Thoracic aorta (tissue), 2 donors: ENCODE results near the gene GRIK4. TPM values are rescaled to one million over a fixed set of nuclear protein-coding genes. Genes with fewer than 3 reads are reported as not detected.

Source experiments
- ATAC-seq: fragments of 150-250 bp; one replicate; pipeline ENCODE4 v1.8.0; 2017; ENCODE audit warnings: low read depth; ENCODE audit not compliant: insufficient number of reproducible peaks, low FRiP score
- DNase-seq: peaks from one replicate; pipeline ENCODE4 v3.0.0-alpha.2; 2020; ENCODE audit warnings: low spot score
- H3K27ac ChIP-seq, 2 donors: fragments of 200-600 bp; sonication (generic); 1 replicate in 1 of 2; 2 replicates in 1 of 2; pipeline ENCODE4 v1.5.1; 2016; ENCODE audit warnings: mild to moderate bottlenecking in 2 of 2, moderate library complexity in 2 of 2
- H3K27me3 ChIP-seq: fragments of 200-600 bp; sonication (generic); replicated peaks from 2 replicates; pipeline ENCODE4 v1.6.0; 2016; ENCODE audit warnings: mild to moderate bottlenecking; ENCODE audit not compliant: insufficient read depth
- H3K36me3 ChIP-seq: fragments of 200-600 bp; sonication (generic); one replicate; pipeline ENCODE4 v1.5.1; 2016
- H3K4me1 ChIP-seq, 2 donors: fragments of 200-600 bp; sonication (generic); 1 replicate in 1 of 2; 2 replicates in 1 of 2; pipeline versions ENCODE4 v1.5.1 to v1.6.0; 2016; ENCODE audit warnings: low read depth in 2 of 2, mild to moderate bottlenecking in 1 of 2; ENCODE audit not compliant: control insufficient read depth in 1 of 2
- H3K4me3 ChIP-seq: fragments of 200-600 bp; sonication (generic); 2 replicates; pipeline ENCODE4 v1.5.1; 2016; ENCODE audit warnings: mild to moderate bottlenecking
- H3K9me3 ChIP-seq: fragments of 200-600 bp; sonication (generic); 2 replicates; pipeline ENCODE4 v1.5.1; 2016
- CTCF ChIP-seq: fragments of 200-600 bp; sonication (generic); IDR thresholded peaks from one replicate; pipeline ENCODE4 v1.5.1; 2019; ENCODE audit warnings: antibody characterized with exemption
- total RNA-seq, 2 donors: library from RNA; depleted of rRNA; stranded (reverse); fragments of >200 nt; gene quantifications; one replicate each; pipeline versions ENCODE4 v1.1.0 to v1.2.3, GENCODE V29; 2016

Gene GRIK4
- total RNA-seq, 2 donors from 2014 or later: not detected

- H3K4me3 ChIP-seq: no peak overlapping the region
- ATAC-seq (no peak), DNase-seq (no peak)
- no peaks in the 10 kb centered on the region for H3K36me3 ChIP-seq
- no peaks in the 10 kb centered on the region for H3K4me1 ChIP-seq
- no peak overlapping the region for H3K27ac ChIP-seq
- no peaks in the 10 kb centered on the region for H3K27me3 ChIP-seq
- no peaks in the 10 kb centered on the region for H3K9me3 ChIP-seq
- TF ChIP-seq CTCF: no peak
Measured at GRCh38 chr11:121032546-121032945, 521.0 kb downstream of the GRIK4 start.

GRCh38 chr11:121033635-121034034, 522.1 kb downstream of the GRIK4 start:
- TF ChIP-seq CTCF: no peak
- DNase-seq: no peak
- no peak overlapping the region for H3K27ac ChIP-seq
- ATAC-seq: no peak
- H3K4me1 ChIP-seq: no peaks in the 10 kb centered on the region
- H3K9me3 ChIP-seq: no peaks in the 10 kb centered on the region
- H3K4me3 ChIP-seq: no peak overlapping the region
- H3K27me3 ChIP-seq: no peaks in the 10 kb centered on the region
- no peaks in the 10 kb centered on the region for H3K36me3 ChIP-seq

GRCh38 chr11:121035169-121035755, 523.7 kb downstream of the GRIK4 start:
- DNase-seq (no peak), ATAC-seq (no peak)
- no peaks in the 10 kb centered on the region for H3K4me1 ChIP-seq
- H3K27me3 ChIP-seq: no peaks in the 10 kb centered on the region
- no peak overlapping the region for H3K4me3 ChIP-seq
- no peak for TF ChIP-seq CTCF
- H3K27ac ChIP-seq: no peak overlapping the region
- no peaks in the 10 kb centered on the region for H3K36me3 ChIP-seq
- no peaks in the 10 kb centered on the region for H3K9me3 ChIP-seq

- Histone ChIP-seq H3K4me3 (no peak overlapping the region), H3K27me3 (no peaks in the 10 kb centered on the region), H3K27ac (no peak overlapping the region), H3K9me3 (no peaks in the 10 kb centered on the region), H3K4me1 (no peaks in the 10 kb centered on the region), H3K36me3 (no peaks in the 10 kb centered on the region)
- TF ChIP-seq CTCF: no peak
- no peak for DNase-seq
- no peak for ATAC-seq
Measured at GRCh38 chr11:121035780-121036179, 524.2 kb downstream of the GRIK4 start.

- H3K36me3 ChIP-seq: no peaks in the 10 kb centered on the region
- no peaks in the 10 kb centered on the region for H3K27me3 ChIP-seq
- no peak for TF ChIP-seq CTCF
- DNase-seq (no peak), ATAC-seq (no peak)
- no peaks in the 10 kb centered on the region for H3K4me1 ChIP-seq
- no peak overlapping the region for H3K4me3 ChIP-seq
- no peak overlapping the region for H3K27ac ChIP-seq
- H3K9me3 ChIP-seq: no peaks in the 10 kb centered on the region
Measured at GRCh38 chr11:121037016-121037415, 525.5 kb downstream of the GRIK4 start.

Other genes with a start within 250 kb of the GRIK4 start
- gene TLCD5, start 186.4 kb upstream of the GRIK4 start, total RNA-seq: 10 to 100 TPM in 1 of 2 donors, 1 to 10 TPM in 1; 8.0 to 10.7 TPM
- gene ARHGEF12, start 175.3 kb upstream of the GRIK4 start, total RNA-seq: 100 to 1,000 TPM; 113 to 132 TPM